ENCODE measurements around the gene KIF26B.

Gene KIF26B

DNA sequence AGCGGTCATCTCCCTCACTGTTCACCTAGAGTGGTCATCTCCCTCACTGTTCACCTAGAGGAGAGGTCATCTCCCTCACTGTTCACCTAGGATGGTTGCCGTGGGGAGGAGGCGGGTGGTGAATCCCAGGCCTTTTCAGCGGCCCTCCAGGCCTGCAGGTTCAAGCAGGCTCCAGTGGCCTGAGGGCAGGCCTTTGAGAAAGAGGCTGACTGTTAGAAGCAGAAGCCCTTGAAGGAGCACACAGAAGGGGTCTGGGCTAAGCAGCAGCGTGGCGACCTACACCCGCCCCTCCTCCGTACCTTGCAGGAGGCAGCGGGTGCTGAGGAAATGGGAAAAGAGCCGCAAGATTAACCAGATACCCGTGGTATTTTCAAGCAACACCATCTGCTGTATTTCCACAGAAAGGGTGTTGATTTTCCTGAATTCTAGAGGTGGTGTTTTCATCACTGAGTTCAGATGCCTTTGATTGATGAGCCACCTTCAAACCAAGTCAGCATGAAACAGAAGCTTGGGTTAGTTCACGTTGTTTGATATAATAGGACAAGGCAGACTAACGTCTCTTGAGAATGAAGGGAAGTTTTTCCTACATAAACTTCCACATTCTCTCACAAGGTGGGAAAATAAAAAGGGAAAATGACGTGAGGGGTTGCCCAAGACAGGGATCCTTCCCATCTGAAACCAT, 289.5 kb downstream of the KIF26B start:
- no peaks in the 10 kb centered on the region for H3K9me3 Mint-ChIP-seq
- no peaks in the 10 kb centered on the region for H3K4me1 Mint-ChIP-seq
- ATAC-seq (no peak), DNase-seq (ENCODE audit: low spot score in 2 of 2) (no peak)
- no peaks in the 10 kb centered on the region for H3K36me3 Mint-ChIP-seq
- H3K4me3 Mint-ChIP-seq = no peak overlapping the region
- no peak overlapping the region for H3K27ac Mint-ChIP-seq

DNA sequence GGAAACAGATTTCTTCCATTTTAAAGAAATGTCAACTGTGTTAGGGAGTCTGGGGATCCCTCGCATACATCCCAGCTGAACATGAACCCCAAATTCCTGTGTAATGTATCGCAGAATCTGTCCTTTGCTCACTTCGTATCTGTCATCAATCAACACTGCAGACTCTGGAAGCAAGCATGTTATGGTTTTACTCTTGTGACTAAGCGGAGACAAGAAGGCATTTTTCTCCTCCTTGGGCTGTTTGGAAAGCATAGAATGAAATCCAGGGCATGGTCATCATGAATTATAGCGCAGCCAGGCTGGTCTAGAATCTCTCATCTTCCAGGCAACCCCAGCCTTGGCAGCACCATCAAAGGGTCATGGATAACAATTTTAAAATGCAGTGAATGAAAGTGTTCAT, 290.2 kb downstream of the KIF26B start:
- Mint-ChIP-seq H3K27ac (no peak overlapping the region), H3K4me1 (no peaks in the 10 kb centered on the region), H3K36me3 (no peaks in the 10 kb centered on the region), H3K9me3 (no peaks in the 10 kb centered on the region), H3K4me3 (no peak overlapping the region)
- no peak for DNase-seq (ENCODE audit: low spot score in 2 of 2)
- ATAC-seq = no peak

DNA sequence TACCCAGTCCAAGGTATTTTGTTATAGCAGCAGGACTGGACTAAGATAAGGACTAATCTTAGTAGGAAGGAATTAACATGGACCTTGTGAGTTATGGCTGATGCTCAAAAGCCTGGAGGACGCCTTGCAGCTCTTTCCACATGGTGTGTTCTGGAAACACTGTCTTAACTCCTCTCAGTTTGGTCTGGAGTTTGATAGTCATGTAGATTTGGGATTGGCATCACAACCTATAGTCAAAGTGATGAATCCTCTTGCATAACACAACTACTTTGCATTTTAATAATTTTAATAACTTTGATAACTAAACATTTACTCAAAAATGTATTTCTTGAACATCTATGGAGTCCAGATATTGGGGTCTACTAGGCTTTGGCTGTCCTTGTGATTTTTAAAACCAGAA, 293.7 kb downstream of the KIF26B start:
- H3K9me3 Mint-ChIP-seq = peaks cover 3% of the 10 kb centered on the region
- no peak for DNase-seq (ENCODE audit: low spot score in 2 of 2)
- no peak for ATAC-seq
- H3K4me3 Mint-ChIP-seq = no peak overlapping the region
- H3K4me1 Mint-ChIP-seq = no peaks in the 10 kb centered on the region
- no peak overlapping the region for H3K27ac Mint-ChIP-seq
- H3K36me3 Mint-ChIP-seq = no peaks in the 10 kb centered on the region

DNA sequence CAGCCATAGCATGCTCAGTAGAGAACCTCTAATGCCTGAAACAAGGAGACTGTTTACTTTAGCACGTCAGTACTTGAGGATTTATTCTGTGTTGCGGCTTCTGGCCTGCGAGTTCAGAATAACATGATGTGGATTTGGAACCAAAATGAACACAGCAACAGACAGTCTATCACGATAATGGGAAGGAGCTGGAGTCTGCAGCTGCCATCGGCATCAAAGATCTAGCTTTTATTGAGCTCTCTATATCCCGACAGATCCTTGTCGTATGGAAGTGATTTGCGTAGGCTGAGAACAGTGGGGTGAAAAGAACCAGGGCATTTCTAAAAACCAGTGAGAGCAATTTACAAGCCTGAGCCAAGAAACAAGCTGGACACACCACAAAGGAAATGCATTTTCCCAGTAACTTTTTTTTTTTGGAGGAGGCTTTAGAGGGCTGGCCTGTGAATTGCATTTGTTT, 294.2 kb downstream of the KIF26B start:
- DNase-seq (ENCODE audit: low spot score in 2 of 2) (no peak), ATAC-seq (no peak)
- Mint-ChIP-seq H3K4me1 (no peaks in the 10 kb centered on the region), H3K27ac (no peak overlapping the region), H3K36me3 (no peaks in the 10 kb centered on the region), H3K9me3 (peaks cover 3% of the 10 kb centered on the region), H3K4me3 (no peak overlapping the region)

DNA sequence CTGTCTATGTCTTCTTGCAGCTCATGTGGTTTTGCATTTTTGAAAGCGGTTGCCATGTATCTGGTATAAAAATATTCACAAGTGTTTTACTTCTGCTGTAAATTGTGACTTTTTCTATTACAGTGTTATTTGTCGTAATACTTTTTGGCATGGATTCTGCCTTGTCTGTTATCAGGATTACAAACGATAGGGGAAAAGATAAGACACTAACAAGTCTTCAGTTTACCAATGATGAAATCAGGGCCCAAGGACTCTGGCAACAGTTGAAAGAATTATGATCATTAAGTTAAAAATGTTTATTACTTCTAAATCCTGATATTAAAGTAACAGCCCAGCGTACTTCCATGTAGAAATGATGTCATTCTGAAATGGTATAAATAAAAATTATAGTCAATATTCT, 298.8 kb downstream of the KIF26B start:
- Mint-ChIP-seq H3K27ac (no peak overlapping the region), H3K36me3 (no peaks in the 10 kb centered on the region), H3K4me1 (no peaks in the 10 kb centered on the region), H3K4me3 (no peak overlapping the region), H3K9me3 (peaks cover 3% of the 10 kb centered on the region)
- ATAC-seq = no peak
- DNase-seq (ENCODE audit: low spot score in 2 of 2) = no peak

DNA sequence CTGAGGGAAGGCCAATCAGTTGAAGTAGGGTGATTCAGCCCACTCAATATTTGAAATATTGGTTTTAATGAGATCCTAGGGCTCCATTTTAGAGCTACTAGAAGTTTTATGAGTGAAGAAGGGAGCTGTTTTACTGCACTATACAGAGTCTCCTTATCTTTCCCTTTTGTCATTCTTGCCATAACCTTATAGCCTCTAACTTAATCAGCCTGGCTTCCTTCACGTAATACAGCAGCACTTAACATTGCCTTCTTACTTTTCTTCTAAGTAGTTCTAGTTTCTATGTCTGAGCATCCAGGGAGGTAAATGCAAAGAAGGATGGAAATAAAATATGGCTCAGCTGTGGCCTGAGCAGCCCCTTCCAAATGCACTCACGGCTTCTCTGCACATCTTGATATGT, 299.3 kb downstream of the KIF26B start:
- Mint-ChIP-seq H3K27ac (no peak overlapping the region), H3K4me3 (no peak overlapping the region), H3K4me1 (no peaks in the 10 kb centered on the region), H3K9me3 (peaks cover 3% of the 10 kb centered on the region), H3K36me3 (no peaks in the 10 kb centered on the region)
- DNase-seq (ENCODE audit: low spot score in 2 of 2) = no peak
- ATAC-seq = no peak

DNA sequence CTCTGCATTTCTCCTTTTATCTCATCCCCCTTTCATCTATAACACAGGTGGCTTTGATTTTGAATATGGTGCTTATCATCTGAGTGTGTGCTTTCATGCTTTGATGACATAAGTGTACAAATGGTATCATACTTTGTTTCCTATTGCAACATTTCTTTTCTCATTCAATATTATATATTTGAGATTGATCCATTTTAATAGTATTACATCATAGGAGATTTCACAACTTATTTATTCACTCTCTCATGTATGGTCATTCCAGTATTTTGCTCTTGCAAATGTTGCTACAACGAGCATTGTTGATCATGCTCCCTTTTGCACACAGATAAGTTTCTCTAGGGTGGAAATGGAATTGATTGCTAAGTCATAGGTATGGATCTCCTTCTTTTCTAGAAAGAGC, 302.8 kb downstream of the KIF26B start:
- DNase-seq (ENCODE audit: low spot score in 2 of 2) (no peak), ATAC-seq (no peak)
- H3K27ac Mint-ChIP-seq = no peak overlapping the region
- H3K4me3 Mint-ChIP-seq = no peak overlapping the region
- H3K36me3 Mint-ChIP-seq = no peaks in the 10 kb centered on the region
- H3K9me3 Mint-ChIP-seq = no peaks in the 10 kb centered on the region
- H3K4me1 Mint-ChIP-seq = no peaks in the 10 kb centered on the region

DNA sequence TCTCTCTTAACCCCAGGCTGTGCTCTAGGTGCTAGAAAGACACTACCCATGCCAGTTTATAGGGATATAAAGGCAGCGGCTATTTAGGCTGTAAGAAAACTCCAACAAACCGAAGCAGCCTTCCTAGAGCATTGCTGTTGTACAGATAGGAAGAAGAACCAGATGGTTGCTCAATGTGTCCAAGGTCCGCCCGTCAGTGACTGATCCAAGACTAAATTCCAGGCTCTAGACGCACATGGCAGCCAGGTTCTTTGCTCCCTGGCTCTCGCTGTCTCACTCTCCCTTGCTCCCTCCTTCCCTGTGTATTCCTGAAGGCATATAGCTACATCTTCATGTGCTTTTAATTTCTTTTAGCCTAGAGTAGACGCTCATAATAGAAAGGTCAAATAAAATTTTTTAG, 303.4 kb downstream of the KIF26B start:
- no peak for DNase-seq (ENCODE audit: low spot score in 2 of 2)
- H3K27ac Mint-ChIP-seq = no peak overlapping the region
- H3K4me1 Mint-ChIP-seq = no peaks in the 10 kb centered on the region
- ATAC-seq = no peak
- no peaks in the 10 kb centered on the region for H3K9me3 Mint-ChIP-seq
- H3K4me3 Mint-ChIP-seq = no peak overlapping the region
- no peaks in the 10 kb centered on the region for H3K36me3 Mint-ChIP-seq

DNA sequence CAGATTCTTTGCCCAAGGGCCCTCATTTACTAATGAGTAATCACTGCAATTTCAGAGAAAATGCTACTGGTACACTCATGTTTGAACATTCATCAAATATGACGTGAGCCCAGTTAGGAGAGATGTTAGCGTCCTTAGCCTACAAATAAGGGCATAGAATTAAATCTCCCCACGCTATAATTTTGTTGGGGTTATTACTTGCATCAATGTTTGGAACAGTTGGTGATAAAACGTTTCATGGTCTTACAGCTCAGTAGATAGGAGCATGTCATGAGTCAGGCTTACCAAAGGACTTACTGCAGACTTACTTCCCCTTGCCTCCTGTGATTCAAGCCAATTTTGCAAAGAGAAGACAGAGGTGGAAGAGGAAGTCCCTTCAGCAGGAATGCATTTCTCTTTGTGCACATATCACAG, 304.0 kb downstream of the KIF26B start:
- no peak for ATAC-seq
- no peak overlapping the region for H3K4me3 Mint-ChIP-seq
- H3K36me3 Mint-ChIP-seq = no peaks in the 10 kb centered on the region
- DNase-seq (ENCODE audit: low spot score in 2 of 2) = no peak
- peaks cover under 1% of the 10 kb centered on the region for H3K9me3 Mint-ChIP-seq
- no peak overlapping the region for H3K27ac Mint-ChIP-seq
- peaks cover under 1% of the 10 kb centered on the region for H3K4me1 Mint-ChIP-seq

DNA sequence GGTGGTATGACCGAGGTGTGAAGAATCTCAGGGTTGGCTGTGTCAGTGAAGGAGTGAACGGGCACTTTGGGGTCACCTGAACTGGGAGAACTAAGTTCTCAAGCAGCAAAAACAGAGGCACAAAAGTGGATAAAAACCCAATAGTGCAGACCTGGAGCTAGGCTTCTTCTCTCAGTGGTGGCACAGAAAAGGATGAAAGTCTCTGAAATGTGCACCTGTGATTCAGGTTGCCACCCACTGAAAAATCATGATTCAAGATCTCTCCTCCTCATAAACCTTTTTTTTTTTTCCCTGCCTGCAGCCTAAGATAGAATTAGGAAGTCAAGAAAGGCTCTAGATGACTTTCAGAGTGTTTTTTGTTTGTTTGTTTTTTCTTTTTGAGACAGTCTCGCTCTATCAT, 304.8 kb downstream of the KIF26B start:
- Mint-ChIP-seq H3K4me1 (peaks cover 6% of the 10 kb centered on the region), H3K4me3 (no peak overlapping the region), H3K9me3 (peaks cover 6% of the 10 kb centered on the region), H3K36me3 (peaks cover 8% of the 10 kb centered on the region), H3K27ac (no peak overlapping the region)
- no peak for ATAC-seq
- DNase-seq (ENCODE audit: low spot score in 2 of 2) = no peak

DNA sequence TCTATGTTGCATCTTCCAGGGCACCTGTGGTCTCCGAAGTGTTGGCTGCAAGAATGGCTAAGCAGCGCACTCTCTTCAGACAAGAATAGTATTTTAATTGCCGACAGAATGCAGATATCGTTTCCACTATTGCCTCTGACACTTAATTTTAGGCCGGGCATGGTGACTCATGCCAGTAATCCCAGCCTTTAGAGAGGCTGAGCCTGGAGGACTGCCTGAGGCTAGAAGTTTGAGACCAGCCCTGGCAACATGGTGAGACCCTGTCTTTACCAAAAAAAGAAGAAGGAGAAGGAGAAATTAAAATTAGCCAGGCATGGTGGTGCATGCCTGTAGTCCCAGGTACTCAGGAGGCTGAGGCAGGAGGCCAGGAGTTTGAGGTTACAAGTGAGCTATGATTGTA, 306.9 kb downstream of the KIF26B start:
- Mint-ChIP-seq H3K27ac (no peak overlapping the region), H3K36me3 (peaks cover 8% of the 10 kb centered on the region), H3K4me3 (no peak overlapping the region), H3K9me3 (peaks cover 6% of the 10 kb centered on the region), H3K4me1 (peaks cover 6% of the 10 kb centered on the region)
- no peak for DNase-seq (ENCODE audit: low spot score in 2 of 2)
- no peak for ATAC-seq

DNA sequence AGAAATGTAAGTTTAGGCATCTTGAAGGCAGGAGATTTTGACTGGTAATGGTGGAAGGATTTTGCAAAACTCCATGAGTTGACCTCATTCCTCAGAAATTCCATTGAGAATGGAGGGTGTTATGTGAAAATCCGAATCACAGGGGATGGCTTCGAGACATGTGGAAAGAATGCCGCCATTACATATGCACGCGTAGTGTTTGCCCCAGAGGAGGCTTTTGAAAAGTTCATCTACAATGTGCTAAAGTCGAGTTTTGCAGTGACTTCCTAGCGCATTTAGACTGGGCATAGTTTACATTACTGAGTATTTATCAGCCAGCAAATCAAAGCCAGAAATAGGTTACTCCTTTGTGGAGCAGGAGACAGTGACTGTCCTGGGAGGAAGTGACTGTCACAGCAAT, 307.4 kb downstream of the KIF26B start:
- peaks cover 6% of the 10 kb centered on the region for H3K9me3 Mint-ChIP-seq
- no peak overlapping the region for H3K4me3 Mint-ChIP-seq
- DNase-seq (ENCODE audit: low spot score in 2 of 2) (no peak), ATAC-seq (no peak)
- peaks cover 8% of the 10 kb centered on the region for H3K36me3 Mint-ChIP-seq
- H3K27ac Mint-ChIP-seq = no peak overlapping the region
- H3K4me1 Mint-ChIP-seq = peaks cover 6% of the 10 kb centered on the region

DNA sequence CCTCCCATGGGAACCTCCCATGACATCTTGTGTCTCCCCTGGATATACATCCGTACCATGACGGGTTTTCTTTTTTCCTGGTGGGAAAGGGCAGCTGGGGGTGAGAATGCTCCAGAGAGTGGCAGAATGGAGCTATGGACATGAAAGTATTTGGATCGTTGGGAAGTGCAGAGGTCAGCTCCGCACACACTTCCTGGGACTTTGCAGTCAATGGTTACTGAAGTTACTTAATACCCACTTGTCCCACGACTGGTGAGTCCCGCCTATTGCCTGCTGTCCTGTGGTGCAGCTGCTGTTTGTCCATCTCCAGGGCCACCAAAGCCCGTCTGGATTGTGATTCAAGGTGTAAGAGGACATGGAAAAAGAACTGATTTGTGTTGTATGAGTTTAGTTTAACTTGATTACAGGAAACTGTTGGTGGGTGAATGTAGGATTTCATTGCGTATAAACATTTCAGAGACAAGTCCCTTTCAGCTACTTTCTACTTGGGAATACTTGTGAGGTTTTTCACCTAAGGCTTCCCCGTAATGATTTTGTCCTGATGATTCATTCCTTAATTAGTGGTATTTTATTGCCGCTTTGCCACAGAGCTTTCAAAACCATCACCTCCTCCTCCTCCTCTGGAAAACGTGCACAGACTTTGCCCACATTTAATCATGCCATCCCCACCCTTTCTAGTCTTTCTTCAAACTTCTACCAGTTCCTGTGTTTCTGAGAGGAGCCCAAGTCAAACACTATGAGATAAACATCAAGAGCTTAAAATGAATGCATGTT, 308.8 kb downstream of the KIF26B start:
- DNase-seq (ENCODE audit: low spot score in 2 of 2) (no peak), ATAC-seq (no peak)
- peaks cover 6% of the 10 kb centered on the region for H3K9me3 Mint-ChIP-seq
- no peak overlapping the region for H3K4me3 Mint-ChIP-seq
- peaks cover 6% of the 10 kb centered on the region for H3K4me1 Mint-ChIP-seq
- peaks cover 8% of the 10 kb centered on the region for H3K36me3 Mint-ChIP-seq
- H3K27ac Mint-ChIP-seq = peak overlapping the region; percentile 70

DNA sequence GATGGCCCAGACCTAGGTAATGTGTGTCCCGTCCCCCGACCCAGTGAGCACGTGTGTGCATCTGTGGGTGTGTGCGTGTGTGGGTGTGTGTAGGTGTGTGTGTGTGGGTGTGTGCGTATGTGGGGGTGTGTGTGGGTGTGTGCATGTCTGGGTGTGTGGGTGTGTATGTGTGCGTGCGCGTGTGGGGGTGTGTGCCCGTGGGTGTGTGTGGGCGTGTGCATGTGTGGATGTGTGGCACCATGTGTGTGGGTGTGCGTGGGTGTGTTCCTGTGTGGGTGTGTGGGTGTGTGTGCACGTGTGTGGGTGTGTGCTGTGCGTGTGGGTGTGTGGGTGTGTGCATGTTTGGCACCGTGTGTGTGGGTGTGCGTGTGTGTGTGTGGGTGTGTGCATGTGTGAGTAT, 309.5 kb downstream of the KIF26B start:
- ATAC-seq = no peak
- peaks cover 6% of the 10 kb centered on the region for H3K4me1 Mint-ChIP-seq
- H3K27ac Mint-ChIP-seq = peak overlapping the region; percentile 70

DNA sequence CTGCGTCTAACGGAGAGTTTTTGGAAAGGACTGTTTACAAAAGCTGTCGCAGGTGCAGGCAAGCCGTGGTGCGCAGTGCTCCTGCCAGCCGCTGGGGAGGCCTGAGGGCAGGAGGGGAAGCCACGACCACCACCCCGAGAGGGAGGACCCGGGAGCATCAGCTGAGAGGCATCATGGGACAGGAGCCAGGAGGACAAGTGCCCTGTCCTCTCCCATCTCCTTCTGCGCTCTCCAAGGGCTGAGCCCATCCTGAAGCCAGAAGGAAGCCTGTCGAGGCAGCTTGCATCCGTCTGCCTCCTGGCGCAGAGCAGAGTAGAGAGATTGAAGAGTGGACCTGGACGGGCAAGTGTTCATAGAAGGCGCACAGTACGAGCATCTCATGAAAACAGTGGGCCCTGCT, 310.9 kb downstream of the KIF26B start:
- H3K9me3 Mint-ChIP-seq = peaks cover 6% of the 10 kb centered on the region
- no peak for DNase-seq (ENCODE audit: low spot score in 2 of 2)
- no peak overlapping the region for H3K27ac Mint-ChIP-seq
- H3K4me3 Mint-ChIP-seq = no peak overlapping the region
- H3K36me3 Mint-ChIP-seq = peaks cover 8% of the 10 kb centered on the region
- peaks cover 6% of the 10 kb centered on the region for H3K4me1 Mint-ChIP-seq
- no peak for ATAC-seq

More for the DNA sequence above, 309.5 kb downstream of the KIF26B start:
- Mint-ChIP-seq H3K9me3 (peaks cover 6% of the 10 kb centered on the region), H3K36me3 (peaks cover 8% of the 10 kb centered on the region), H3K4me3 (no peak overlapping the region)
- DNase-seq (ENCODE audit: low spot score in 2 of 2) = no peak

DNA sequence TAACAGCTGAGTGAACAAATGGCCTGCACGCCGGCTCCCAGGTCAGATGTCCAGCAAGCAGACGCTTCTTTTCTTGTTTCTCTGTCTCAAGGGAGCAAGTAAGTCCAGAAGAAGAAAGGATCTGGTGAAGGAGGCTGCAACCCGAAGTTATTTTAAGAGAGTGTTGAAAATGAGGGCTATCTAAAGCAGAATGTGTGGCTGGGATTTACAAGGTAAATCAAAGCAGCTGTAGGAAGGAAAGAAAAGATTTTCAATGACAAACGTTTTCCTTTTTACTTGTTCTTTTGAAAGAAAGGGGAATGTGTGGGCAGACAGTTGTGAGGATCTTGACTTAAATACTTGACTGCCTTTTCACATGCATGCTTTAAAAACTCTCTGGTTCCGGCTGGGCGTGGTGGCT, 311.5 kb downstream of the KIF26B start:
- peaks cover 6% of the 10 kb centered on the region for H3K4me1 Mint-ChIP-seq
- peaks cover 6% of the 10 kb centered on the region for H3K9me3 Mint-ChIP-seq
- H3K27ac Mint-ChIP-seq = no peak overlapping the region
- peaks cover 8% of the 10 kb centered on the region for H3K36me3 Mint-ChIP-seq
- ATAC-seq (no peak), DNase-seq (ENCODE audit: low spot score in 2 of 2) (no peak)
- H3K4me3 Mint-ChIP-seq = no peak overlapping the region
